Kidney epithelial cell (primary cell): ENCODE measurements around the gene STK39. TPM values are rescaled to one million over a fixed set of nuclear protein-coding genes. Genes with fewer than 3 reads are reported as not detected.
A peak's percentile ranks its signal among the peaks of the same experiment; 100 is the strongest.

ENCODE experiments used
- DNase-seq: peaks from one replicate; pipeline ENCODE4 v3.0.0-alpha.2; 2010; ENCODE audit warnings: low read depth
- H3K27me3 ChIP-seq: 2 replicates; pipeline ENCODE4 v1.6.0; 2011; ENCODE audit warnings: low read length; ENCODE audit not compliant: control insufficient read depth, insufficient read depth
- H3K36me3 ChIP-seq: 2 replicates; pipeline ENCODE4 v1.5.1; 2011; ENCODE audit warnings: low read length; ENCODE audit not compliant: control insufficient read depth, insufficient read depth
- H3K4me3 ChIP-seq: 2 replicates; pipeline ENCODE4 v1.5.1; 2011; ENCODE audit warnings: low read depth, mild to moderate bottlenecking, control low read depth, low read length
- total RNA-seq: library from RNA; depleted of rRNA; stranded (reverse); fragments of >200 nt; gene quantifications from 2 replicates; pipeline ENCODE4 v1.2.3, GENCODE V29; 2015
- TF ChIP-seq, protein P1 (sequence below): IDR thresholded peaks from 2 replicates; pipeline ENCODE4 v1.5.1; 2011; ENCODE audit warnings: mild to moderate bottlenecking, moderate library complexity, low read length, control low read depth, inconsistent platforms; ENCODE audit not compliant: insufficient read depth, poor library complexity, severe bottlenecking

STK39 gene
- total RNA-seq, 1 donor from 2014 or later, result 30.1 TPM

DNA sequence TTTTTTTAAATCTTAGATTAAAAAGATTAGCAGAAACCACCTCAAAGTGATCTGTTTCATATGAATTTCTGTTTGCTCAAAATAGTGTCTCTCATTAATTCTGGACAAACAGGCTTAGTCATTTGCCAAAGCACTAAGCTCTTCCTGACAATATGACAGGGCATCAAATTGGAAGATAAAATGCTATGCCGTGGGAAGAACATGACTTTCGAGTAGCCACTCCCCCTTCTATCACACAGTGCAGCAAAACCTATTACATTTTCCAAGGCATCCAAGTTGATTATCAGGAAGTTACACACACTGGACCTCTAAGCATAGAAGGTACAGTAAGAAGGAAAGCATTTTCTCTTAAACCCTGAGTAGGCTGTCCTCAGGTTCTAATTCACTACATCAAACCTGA is 89.5 kb downstream of the STK39 start:
- no peaks in the 10 kb centered on the region for H3K27me3 ChIP-seq
- no peak for DNase-seq
- no peak overlapping the region for H3K4me3 ChIP-seq
- TF ChIP-seq, protein P1, sequence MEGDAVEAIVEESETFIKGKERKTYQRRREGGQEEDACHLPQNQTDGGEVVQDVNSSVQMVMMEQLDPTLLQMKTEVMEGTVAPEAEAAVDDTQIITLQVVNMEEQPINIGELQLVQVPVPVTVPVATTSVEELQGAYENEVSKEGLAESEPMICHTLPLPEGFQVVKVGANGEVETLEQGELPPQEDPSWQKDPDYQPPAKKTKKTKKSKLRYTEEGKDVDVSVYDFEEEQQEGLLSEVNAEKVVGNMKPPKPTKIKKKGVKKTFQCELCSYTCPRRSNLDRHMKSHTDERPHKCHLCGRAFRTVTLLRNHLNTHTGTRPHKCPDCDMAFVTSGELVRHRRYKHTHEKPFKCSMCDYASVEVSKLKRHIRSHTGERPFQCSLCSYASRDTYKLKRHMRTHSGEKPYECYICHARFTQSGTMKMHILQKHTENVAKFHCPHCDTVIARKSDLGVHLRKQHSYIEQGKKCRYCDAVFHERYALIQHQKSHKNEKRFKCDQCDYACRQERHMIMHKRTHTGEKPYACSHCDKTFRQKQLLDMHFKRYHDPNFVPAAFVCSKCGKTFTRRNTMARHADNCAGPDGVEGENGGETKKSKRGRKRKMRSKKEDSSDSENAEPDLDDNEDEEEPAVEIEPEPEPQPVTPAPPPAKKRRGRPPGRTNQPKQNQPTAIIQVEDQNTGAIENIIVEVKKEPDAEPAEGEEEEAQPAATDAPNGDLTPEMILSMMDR, result no peak
- no peaks in the 10 kb centered on the region for H3K36me3 ChIP-seq

GRCh38 chr2:168157070-168157469 is 90.3 kb downstream of the STK39 start:
- DNase-seq, result no peak
- no peak overlapping the region for H3K4me3 ChIP-seq
- TF ChIP-seq, protein P1, result no peak
- H3K27me3 ChIP-seq, result no peaks in the 10 kb centered on the region
- no peaks in the 10 kb centered on the region for H3K36me3 ChIP-seq

- Histone ChIP-seq H3K36me3 (no peaks in the 10 kb centered on the region), H3K4me3 (no peak overlapping the region)
- TF ChIP-seq, protein P1, result no peak
These were observed 90.7 kb downstream of the STK39 start for GRCh38 chr2:168156661-168157060.

GRCh38 chr2:168155680-168156079 is 91.7 kb downstream of the STK39 start:
- Histone ChIP-seq H3K4me3 (no peak overlapping the region), H3K27me3 (no peaks in the 10 kb centered on the region), H3K36me3 (no peaks in the 10 kb centered on the region)
- no peak for DNase-seq
- TF ChIP-seq, protein P1, result no peak

More at GRCh38 chr2:168156661-168157060, 90.7 kb downstream of the STK39 start:
- peak; percentile 39 for DNase-seq
- H3K27me3 ChIP-seq, result no peaks in the 10 kb centered on the region

DNA sequence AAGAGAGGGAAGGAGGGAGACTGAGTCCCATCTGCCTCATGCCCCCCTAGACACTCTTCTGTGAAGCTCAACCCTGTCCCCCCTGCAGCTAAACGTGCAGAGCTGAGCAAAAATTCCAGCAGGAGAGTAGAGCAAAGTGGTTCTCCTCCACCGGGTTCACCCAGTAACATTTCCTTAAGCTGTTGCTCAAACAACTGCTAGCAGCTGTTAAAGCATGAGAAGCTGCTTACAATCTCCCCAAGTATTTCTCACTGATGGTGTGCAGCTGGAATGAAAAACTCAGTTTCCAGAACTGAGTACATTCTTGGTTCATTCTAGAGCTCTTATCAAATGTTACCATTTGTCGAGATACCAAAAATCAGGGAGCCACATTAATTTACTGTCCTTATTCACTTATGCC is 92.3 kb downstream of the STK39 start:
- no peak for DNase-seq
- TF ChIP-seq, protein P1, result no peak
- no peaks in the 10 kb centered on the region for H3K27me3 ChIP-seq
- no peaks in the 10 kb centered on the region for H3K36me3 ChIP-seq
- H3K4me3 ChIP-seq, result no peak overlapping the region

DNA sequence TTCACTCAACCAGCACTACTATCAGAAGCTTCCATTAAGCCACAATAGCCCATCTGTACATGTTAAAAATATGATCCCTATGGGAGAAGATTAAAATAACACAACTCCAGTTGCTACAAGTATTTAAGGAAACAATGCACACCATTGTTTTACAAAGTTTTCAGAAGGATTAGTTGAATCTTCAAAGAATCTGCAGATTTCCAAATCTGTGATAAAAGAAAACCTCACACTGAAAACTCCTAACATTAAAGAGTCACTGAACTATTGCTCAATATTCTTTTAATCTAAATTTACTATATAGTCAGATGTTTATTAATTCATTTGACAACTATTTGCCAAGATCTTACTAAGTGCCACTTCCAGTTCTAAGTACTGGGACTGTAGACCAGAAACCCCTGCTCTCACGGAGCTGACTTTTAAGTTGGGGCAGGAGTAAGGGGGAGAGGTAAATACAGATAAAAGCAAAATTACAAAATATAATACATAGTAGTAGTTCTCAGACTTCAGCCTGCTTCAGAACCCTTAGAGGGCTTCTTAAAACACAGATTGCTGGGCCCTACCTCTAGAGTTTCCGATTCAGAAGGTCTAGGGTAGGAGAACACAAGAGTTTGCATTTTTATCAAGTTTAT is 94.4 kb downstream of the STK39 start:
- H3K27me3 ChIP-seq, result no peaks in the 10 kb centered on the region
- DNase-seq, result no peak
- TF ChIP-seq, protein P1, result no peak
- H3K36me3 ChIP-seq, result no peaks in the 10 kb centered on the region
- H3K4me3 ChIP-seq, result no peak overlapping the region
